ENCODE measurements around the gene PLEKHG1.

GRCh38 chr6:150598858-150599198, 857 bp upstream of the PLEKHG1 start:
- TF ChIP-seq ZNF384 (IDR thresholded peaks at IDR 0.05) = no peak
- TF ChIP-seq SUZ12 (IDR thresholded peaks at IDR 0.05) = no peak
- TF ChIP-seq HDGF (IDR thresholded peaks at IDR 0.05; ENCODE audit: borderline replicate concordance) = no peak
- TF ChIP-seq ELF4 (IDR thresholded peaks at IDR 0.05) = no peak
- no peak for TF ChIP-seq TARDBP (IDR thresholded peaks at IDR 0.05)
- TF ChIP-seq ARNT (IDR thresholded peaks at IDR 0.05) = no peak
- no peak for TF ChIP-seq CTBP1 (IDR thresholded peaks at IDR 0.05; ENCODE audit: borderline replicate concordance)
- TF ChIP-seq SP1 (IDR thresholded peaks at IDR 0.05) = no peak
- TF ChIP-seq BHLHE40 (IDR thresholded peaks at IDR 0.05; ENCODE audit: borderline replicate concordance) = no peak
- TF ChIP-seq NFRKB (IDR thresholded peaks at IDR 0.05) = no peak
- no peak for TF ChIP-seq FOXA1 (IDR thresholded peaks at IDR 0.05)
- TF ChIP-seq FOXK2 (IDR thresholded peaks at IDR 0.05) = no peak

Measured in HEK293T (cell line).